Neural crest cell (in vitro differentiated cells): Measurements from ENCODE around the gene PRR29. TPM values are rescaled to one million over a fixed set of nuclear protein-coding genes. Genes with fewer than 3 reads are reported as not detected.
A peak's percentile ranks its signal among the peaks of the same experiment; 100 is the strongest.

Experiments
- DNase-seq: peaks from one replicate; pipeline ENCODE4 v3.0.0; 2021; ENCODE audit warnings: low read depth, mixed read lengths, low spot score
- H3K27ac Mint-ChIP-seq: one replicate; pipeline ENCODE4 v1.8.0; 2021; ENCODE audit warnings: mild to moderate bottlenecking, mixed read lengths; ENCODE audit not compliant: unreplicated experiment
- H3K27me3 Mint-ChIP-seq: 2 replicates; pipeline ENCODE4 v1.8.0; 2021; ENCODE audit warnings: low read depth, mild to moderate bottlenecking, mixed read lengths
- H3K36me3 Mint-ChIP-seq: 2 replicates; pipeline ENCODE4 v1.8.0; 2021; ENCODE audit warnings: low read depth, mild to moderate bottlenecking, mixed read lengths
- H3K4me1 Mint-ChIP-seq: 2 replicates; pipeline ENCODE4 v1.8.0; 2021; ENCODE audit warnings: mixed read lengths
- H3K4me3 Mint-ChIP-seq: one replicate; pipeline ENCODE4 v1.8.0; 2021; ENCODE audit warnings: mild to moderate bottlenecking, mixed read lengths
- H3K9me3 Mint-ChIP-seq: 2 replicates; pipeline ENCODE4 v1.8.0; 2021; ENCODE audit warnings: mixed read lengths
- CTCF ChIP-seq: fragments of 200-600 bp; sonication (generic); conservative IDR thresholded peaks from 2 replicates; pipeline ENCODE4 v1.5.0; 2021; ENCODE audit warnings: antibody characterized with exemption, mild to moderate bottlenecking
- total RNA-seq: library from RNA; stranded (reverse); gene quantifications from 2 replicates; pipeline ENCODE4 v1.2.1, GENCODE V29; 2021

The PRR29 gene
- total RNA-seq, 1 donor from 2014 or later: 0.82 TPM

GRCh38 chr17:63969278-63969677, 28.9 kb upstream of the PRR29 start:
- Mint-ChIP-seq H3K9me3 (no peaks in the 10 kb centered on the region), H3K4me1 (no peaks in the 10 kb centered on the region), H3K4me3 (no peak overlapping the region), H3K27ac (peak overlapping the region; percentile 28), H3K36me3 (no peaks in the 10 kb centered on the region), H3K27me3 (peaks cover 4% of the 10 kb centered on the region)
- DNase-seq: no peak
- no peak for TF ChIP-seq CTCF

GRCh38 chr17:63972796-63973195, 25.4 kb upstream of the PRR29 start, which contains the start of gene SCN4A:
Gene SCN4A (minus strand): TSS chr17:63972918. CDS start chr17:63972841, 77 bp downstream.
- peaks cover 17% of the 10 kb centered on the region for H3K27me3 Mint-ChIP-seq
- no peaks in the 10 kb centered on the region for H3K9me3 Mint-ChIP-seq
- no peak for TF ChIP-seq CTCF
- no peaks in the 10 kb centered on the region for H3K4me1 Mint-ChIP-seq
- no peak within 1 kb of the TSS for H3K4me3 Mint-ChIP-seq
- peak within 1 kb of the TSS; percentile 86 for H3K27ac Mint-ChIP-seq
- no peaks in the 10 kb centered on the region for H3K36me3 Mint-ChIP-seq
- DNase-seq: no peak

GRCh38 chr17:63973247-63973646, 24.9 kb upstream of the PRR29 start:
- no peak for TF ChIP-seq CTCF
- DNase-seq: no peak
- Mint-ChIP-seq H3K27ac (no peak overlapping the region), H3K27me3 (peaks cover 17% of the 10 kb centered on the region), H3K9me3 (no peaks in the 10 kb centered on the region), H3K36me3 (no peaks in the 10 kb centered on the region), H3K4me1 (no peaks in the 10 kb centered on the region), H3K4me3 (no peak overlapping the region)

GRCh38 chr17:63973930-63974593, 24.1 kb upstream of the PRR29 start:
- DNase-seq: no peak
- no peaks in the 10 kb centered on the region for H3K4me1 Mint-ChIP-seq
- no peaks in the 10 kb centered on the region for H3K36me3 Mint-ChIP-seq
- H3K27ac Mint-ChIP-seq: peak overlapping the region; percentile 85
- no peaks in the 10 kb centered on the region for H3K9me3 Mint-ChIP-seq
- H3K27me3 Mint-ChIP-seq: peaks cover 15% of the 10 kb centered on the region
- no peak overlapping the region for H3K4me3 Mint-ChIP-seq
- no peak for TF ChIP-seq CTCF

GRCh38 chr17:63974594-63975192, 23.5 kb upstream of the PRR29 start:
- no peaks in the 10 kb centered on the region for H3K9me3 Mint-ChIP-seq
- DNase-seq: no peak
- H3K36me3 Mint-ChIP-seq: no peaks in the 10 kb centered on the region
- TF ChIP-seq CTCF: no peak
- H3K4me1 Mint-ChIP-seq: no peaks in the 10 kb centered on the region
- H3K27me3 Mint-ChIP-seq: peaks cover 14% of the 10 kb centered on the region
- peak overlapping the region; percentile 85 for H3K27ac Mint-ChIP-seq
- no peak overlapping the region for H3K4me3 Mint-ChIP-seq
